ENCODE measurements around the gene SFXN4. TPM values are rescaled to one million over a fixed set of nuclear protein-coding genes. Genes with fewer than 3 reads are reported as not detected.

Gene SFXN4
- total RNA-seq, 1 donor: 13.0 TPM

GRCh38 chr10:119177708-119178371 is 12.3 kb upstream of the SFXN4 start:
- peak overlapping the region; percentile 87 for H3K4me3 ChIP-seq (ENCODE audit: low read depth, low read length)
- peak; percentile 45 for DNase-seq (ENCODE audit: low read depth)
- TF ChIP-seq CTCF (IDR thresholded peaks at IDR 0.05; ENCODE audit: insufficient read depth, low read depth, low read length): no peak

GRCh38 chr10:119176166-119176565 is 10.7 kb upstream of the SFXN4 start:
- DNase-seq (ENCODE audit: low read depth): peak; percentile 89
- no peak for TF ChIP-seq CTCF (IDR thresholded peaks at IDR 0.05; ENCODE audit: insufficient read depth, low read depth, low read length)
- H3K4me3 ChIP-seq (ENCODE audit: low read depth, low read length): peak overlapping the region; percentile 27

- no peak for DNase-seq (ENCODE audit: low read depth)
- no peak for TF ChIP-seq CTCF (IDR thresholded peaks at IDR 0.05; ENCODE audit: insufficient read depth, low read depth, low read length)
- no peak overlapping the region for H3K4me3 ChIP-seq (ENCODE audit: low read depth, low read length)
Observed at GRCh38 chr10:119174109-119174508, 8.6 kb upstream of the SFXN4 start.

- no peak overlapping the region for H3K4me3 ChIP-seq (ENCODE audit: low read depth, low read length)
- no peak for DNase-seq (ENCODE audit: low read depth)
- TF ChIP-seq CTCF (IDR thresholded peaks at IDR 0.05; ENCODE audit: insufficient read depth, low read depth, low read length): no peak
Observed at GRCh38 chr10:119167041-119167440, 1.5 kb upstream of the SFXN4 start.

GRCh38 chr10:119166564-119166963 is 1.1 kb upstream of the SFXN4 start:
- no peak overlapping the region for H3K4me3 ChIP-seq (ENCODE audit: low read depth, low read length)
- no peak for TF ChIP-seq CTCF (IDR thresholded peaks at IDR 0.05; ENCODE audit: insufficient read depth, low read depth, low read length)
- DNase-seq (ENCODE audit: low read depth): no peak

- H3K4me3 ChIP-seq (ENCODE audit: low read depth, low read length): peak overlapping the region; percentile 73
- no peak for DNase-seq (ENCODE audit: low read depth)
- no peak for TF ChIP-seq CTCF (IDR thresholded peaks at IDR 0.05; ENCODE audit: insufficient read depth, low read depth, low read length)
Observed at GRCh38 chr10:119166118-119166500, 595 bp upstream of the SFXN4 start.

Data from fibroblast of villous mesenchyme (primary cell).